ENCODE results near the gene TMIGD1. TPM values are rescaled to one million over a fixed set of nuclear protein-coding genes. Genes with fewer than 3 reads are reported as not detected.
A peak's percentile ranks its signal among the peaks of the same experiment; 100 is the strongest.

TMIGD1 gene
- total and polyA plus RNA-seq, 2 of the 13 experiments (the other 11 are each of a cell fraction or from before 2014, with no cell fraction given), result not detected

DNA sequence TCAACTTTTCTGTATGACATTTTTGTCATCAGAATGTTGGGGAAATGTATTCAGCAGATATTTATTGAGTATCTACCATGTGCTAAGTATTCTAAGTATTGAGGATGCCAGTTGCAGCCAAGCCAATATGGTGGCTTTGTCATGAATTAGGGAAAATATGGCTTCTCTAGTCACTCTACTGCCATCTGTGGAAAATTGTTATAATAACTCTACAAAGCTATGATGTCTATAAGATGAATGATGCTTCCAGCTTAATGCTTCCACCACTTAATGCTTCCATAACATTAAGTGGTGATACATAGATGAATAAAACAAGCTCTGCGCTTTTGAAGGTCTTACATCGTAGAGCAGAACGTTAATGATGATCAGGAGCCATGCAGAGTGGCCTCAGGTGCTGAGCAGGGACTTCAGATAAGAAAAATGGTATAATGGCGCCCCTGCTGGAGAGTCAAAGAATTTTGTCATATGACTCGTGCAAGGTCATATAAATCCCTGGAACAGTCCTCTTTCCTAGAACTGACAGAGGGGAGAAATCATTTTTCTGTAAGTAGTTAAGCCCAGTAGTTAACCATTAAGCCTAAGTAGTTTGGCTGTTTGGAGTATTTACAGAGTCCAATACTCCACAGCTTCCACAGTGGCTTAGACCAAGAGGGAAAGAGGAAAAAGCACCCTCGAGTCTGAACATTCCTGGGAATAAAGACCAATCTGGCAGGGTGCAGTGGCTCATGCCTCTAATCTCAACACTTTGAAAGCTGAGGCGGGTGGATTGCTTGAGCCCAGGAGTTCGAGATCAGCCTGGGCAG lies 2.7 kb upstream of the TMIGD1 start (continued):
- TF ChIP-seq ZNF547 (CRISPR knock-in tag; IDR thresholded peaks at IDR 0.05), result no peak
- TF ChIP-seq, protein P1, sequence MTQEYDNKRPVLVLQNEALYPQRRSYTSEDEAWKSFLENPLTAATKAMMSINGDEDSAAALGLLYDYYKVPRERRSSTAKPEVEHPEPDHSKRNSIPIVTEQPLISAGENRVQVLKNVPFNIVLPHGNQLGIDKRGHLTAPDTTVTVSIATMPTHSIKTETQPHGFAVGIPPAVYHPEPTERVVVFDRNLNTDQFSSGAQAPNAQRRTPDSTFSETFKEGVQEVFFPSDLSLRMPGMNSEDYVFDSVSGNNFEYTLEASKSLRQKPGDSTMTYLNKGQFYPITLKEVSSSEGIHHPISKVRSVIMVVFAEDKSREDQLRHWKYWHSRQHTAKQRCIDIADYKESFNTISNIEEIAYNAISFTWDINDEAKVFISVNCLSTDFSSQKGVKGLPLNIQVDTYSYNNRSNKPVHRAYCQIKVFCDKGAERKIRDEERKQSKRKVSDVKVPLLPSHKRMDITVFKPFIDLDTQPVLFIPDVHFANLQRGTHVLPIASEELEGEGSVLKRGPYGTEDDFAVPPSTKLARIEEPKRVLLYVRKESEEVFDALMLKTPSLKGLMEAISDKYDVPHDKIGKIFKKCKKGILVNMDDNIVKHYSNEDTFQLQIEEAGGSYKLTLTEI (CRISPR knock-in tag; conservative IDR thresholded peaks at IDR 0.05), result no peak
- TF ChIP-seq ZNF782 (CRISPR knock-in tag; IDR thresholded peaks at IDR 0.05; ENCODE audit: borderline replicate concordance), result no peak; the same call in 1 of the 2 replicates
- TF ChIP-seq, protein P2, sequence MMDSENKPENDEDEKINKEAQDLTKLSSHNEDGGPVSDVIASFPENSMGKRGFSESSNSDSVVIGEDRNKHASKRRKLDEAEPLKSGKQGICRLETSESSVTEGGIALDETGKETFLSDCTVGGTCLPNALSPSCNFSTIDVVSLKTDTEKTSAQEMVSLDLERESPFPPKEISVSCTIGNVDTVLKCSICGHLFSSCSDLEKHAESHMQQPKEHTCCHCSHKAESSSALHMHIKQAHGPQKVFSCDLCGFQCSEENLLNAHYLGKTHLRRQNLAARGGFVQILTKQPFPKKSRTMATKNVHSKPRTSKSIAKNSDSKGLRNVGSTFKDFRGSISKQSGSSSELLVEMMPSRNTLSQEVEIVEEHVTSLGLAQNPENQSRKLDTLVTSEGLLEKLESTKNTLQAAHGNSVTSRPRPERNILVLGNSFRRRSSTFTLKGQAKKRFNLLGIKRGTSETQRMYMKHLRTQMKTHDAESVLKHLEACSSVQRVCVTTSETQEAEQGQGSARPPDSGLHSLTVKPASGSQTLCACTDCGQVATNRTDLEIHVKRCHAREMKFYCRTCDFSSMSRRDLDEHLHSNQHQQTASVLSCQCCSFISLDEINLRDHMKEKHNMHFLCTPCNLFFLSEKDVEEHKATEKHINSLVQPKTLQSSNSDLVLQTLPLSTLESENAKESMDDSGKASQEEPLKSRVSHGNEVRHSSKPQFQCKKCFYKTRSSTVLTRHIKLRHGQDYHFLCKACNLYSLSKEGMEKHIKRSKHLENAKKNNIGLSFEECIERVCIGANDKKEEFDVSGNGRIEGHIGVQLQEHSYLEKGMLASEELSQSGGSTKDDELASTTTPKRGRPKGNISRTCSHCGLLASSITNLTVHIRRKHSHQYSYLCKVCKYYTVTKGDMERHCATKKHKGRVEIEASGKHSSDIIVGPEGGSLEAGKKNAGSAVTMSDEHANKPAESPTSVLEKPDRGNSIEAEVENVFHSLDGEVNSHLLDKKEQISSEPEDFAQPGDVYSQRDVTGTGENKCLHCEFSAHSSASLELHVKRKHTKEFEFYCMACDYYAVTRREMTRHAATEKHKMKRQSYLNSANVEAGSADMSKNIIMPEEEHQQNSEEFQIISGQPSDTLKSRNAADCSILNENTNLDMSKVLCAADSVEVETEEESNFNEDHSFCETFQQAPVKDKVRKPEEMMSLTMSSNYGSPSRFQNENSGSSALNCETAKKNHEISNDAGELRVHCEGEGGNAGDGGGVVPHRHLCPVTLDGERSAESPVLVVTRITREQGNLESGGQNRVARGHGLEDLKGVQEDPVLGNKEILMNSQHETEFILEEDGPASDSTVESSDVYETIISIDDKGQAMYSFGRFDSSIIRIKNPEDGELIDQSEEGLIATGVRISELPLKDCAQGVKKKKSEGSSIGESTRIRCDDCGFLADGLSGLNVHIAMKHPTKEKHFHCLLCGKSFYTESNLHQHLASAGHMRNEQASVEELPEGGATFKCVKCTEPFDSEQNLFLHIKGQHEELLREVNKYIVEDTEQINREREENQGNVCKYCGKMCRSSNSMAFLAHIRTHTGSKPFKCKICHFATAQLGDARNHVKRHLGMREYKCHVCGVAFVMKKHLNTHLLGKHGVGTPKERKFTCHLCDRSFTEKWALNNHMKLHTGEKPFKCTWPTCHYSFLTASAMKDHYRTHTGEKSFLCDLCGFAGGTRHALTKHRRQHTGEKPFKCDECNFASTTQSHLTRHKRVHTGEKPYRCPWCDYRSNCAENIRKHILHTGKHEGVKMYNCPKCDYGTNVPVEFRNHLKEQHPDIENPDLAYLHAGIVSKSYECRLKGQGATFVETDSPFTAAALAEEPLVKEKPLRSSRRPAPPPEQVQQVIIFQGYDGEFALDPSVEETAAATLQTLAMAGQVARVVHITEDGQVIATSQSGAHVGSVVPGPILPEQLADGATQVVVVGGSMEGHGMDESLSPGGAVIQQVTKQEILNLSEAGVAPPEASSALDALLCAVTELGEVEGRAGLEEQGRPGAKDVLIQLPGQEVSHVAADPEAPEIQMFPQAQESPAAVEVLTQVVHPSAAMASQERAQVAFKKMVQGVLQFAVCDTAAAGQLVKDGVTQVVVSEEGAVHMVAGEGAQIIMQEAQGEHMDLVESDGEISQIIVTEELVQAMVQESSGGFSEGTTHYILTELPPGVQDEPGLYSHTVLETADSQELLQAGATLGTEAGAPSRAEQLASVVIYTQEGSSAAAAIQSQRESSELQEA (CRISPR knock-in tag; IDR thresholded peaks at IDR 0.05; ENCODE audit: not compliant biosample characterization), result no peak
- peak; percentile 21; the same call in 1 of the 2 replicates for TF ChIP-seq GABPB1 (CRISPR knock-in tag; IDR thresholded peaks at IDR 0.05)
- no peak for TF ChIP-seq ZNF550 (CRISPR knock-in tag; IDR thresholded peaks at IDR 0.05; ENCODE audit: borderline replicate concordance)
- TF ChIP-seq TEAD2 (CRISPR knock-in tag; IDR thresholded peaks at IDR 0.05), result no peak
- TF ChIP-seq, protein P3, sequence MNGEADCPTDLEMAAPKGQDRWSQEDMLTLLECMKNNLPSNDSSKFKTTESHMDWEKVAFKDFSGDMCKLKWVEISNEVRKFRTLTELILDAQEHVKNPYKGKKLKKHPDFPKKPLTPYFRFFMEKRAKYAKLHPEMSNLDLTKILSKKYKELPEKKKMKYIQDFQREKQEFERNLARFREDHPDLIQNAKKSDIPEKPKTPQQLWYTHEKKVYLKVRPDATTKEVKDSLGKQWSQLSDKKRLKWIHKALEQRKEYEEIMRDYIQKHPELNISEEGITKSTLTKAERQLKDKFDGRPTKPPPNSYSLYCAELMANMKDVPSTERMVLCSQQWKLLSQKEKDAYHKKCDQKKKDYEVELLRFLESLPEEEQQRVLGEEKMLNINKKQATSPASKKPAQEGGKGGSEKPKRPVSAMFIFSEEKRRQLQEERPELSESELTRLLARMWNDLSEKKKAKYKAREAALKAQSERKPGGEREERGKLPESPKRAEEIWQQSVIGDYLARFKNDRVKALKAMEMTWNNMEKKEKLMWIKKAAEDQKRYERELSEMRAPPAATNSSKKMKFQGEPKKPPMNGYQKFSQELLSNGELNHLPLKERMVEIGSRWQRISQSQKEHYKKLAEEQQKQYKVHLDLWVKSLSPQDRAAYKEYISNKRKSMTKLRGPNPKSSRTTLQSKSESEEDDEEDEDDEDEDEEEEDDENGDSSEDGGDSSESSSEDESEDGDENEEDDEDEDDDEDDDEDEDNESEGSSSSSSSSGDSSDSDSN (CRISPR knock-in tag; IDR thresholded peaks at IDR 0.05), result no peak
- TF ChIP-seq, protein P4, sequence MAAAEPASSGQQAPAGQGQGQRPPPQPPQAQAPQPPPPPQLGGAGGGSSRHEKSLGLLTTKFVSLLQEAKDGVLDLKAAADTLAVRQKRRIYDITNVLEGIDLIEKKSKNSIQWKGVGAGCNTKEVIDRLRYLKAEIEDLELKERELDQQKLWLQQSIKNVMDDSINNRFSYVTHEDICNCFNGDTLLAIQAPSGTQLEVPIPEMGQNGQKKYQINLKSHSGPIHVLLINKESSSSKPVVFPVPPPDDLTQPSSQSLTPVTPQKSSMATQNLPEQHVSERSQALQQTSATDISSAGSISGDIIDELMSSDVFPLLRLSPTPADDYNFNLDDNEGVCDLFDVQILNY (CRISPR knock-in tag; conservative IDR thresholded peaks at IDR 0.05), result no peak
- TF ChIP-seq SSRP1 (CRISPR knock-in tag; IDR thresholded peaks at IDR 0.05), result no peak
- TF ChIP-seq KAT7 (CRISPR knock-in tag; IDR thresholded peaks at IDR 0.05; ENCODE audit: borderline replicate concordance), result no peak
